Lower lobe of right lung (tissue), 2 donors: ENCODE data around the gene CTNNA3. TPM values are rescaled to one million over a fixed set of nuclear protein-coding genes. Genes with fewer than 3 reads are reported as not detected.

Experiments used
- ATAC-seq, 2 donors: fragments of 200-7000 bp; cut with Tn5 transposase; one replicate each; pipeline ENCODE4 v1.9.1; 2020 to 2022; ENCODE audit warnings: mild to moderate bottlenecking in 2 of 2, moderate library complexity in 2 of 2
- DNase-seq: peaks from one replicate; pipeline ENCODE4 v3.0.0-alpha.2; 2020
- H3K27ac ChIP-seq: fragments of 200-600 bp; one replicate; pipeline ENCODE4 v1.8.0; 2022
- H3K27me3 ChIP-seq: fragments of 200-600 bp; one replicate; pipeline ENCODE4 v1.8.0; 2022; ENCODE audit warnings: low read depth
- H3K36me3 ChIP-seq: fragments of 200-600 bp; one replicate; pipeline ENCODE4 v1.8.0; 2022; ENCODE audit warnings: mild to moderate bottlenecking
- H3K4me1 ChIP-seq: fragments of 200-600 bp; one replicate; pipeline ENCODE4 v1.8.0; 2022
- H3K4me3 ChIP-seq: fragments of 200-600 bp; one replicate; pipeline ENCODE4 v1.8.0; 2022; ENCODE audit warnings: mild to moderate bottlenecking
- H3K9me3 ChIP-seq: fragments of 200-600 bp; one replicate; pipeline ENCODE4 v1.8.0; 2022
- intact Hi-C: fragments of 100-400 bp; cut with DNase I; formaldehyde crosslinking; loops from one replicate; pipeline ENCODE4 v1.11.0; 2022
- total RNA-seq: library from RNA; stranded (reverse); fragmentation: NEBNext Ultra II Directional; extraction: Animal tissue kit (Norgen Biotek cat#: 25700); gene quantifications from one replicate; pipeline ENCODE4 v1.2.1, GENCODE V29; 2021
- TF ChIP-seq, protein P1 (sequence below): fragments of 200-600 bp; IDR thresholded peaks from one replicate; pipeline ENCODE4 v1.8.0; 2022; ENCODE audit warnings: antibody characterized with exemption, mild to moderate bottlenecking
- donor health status: DM: no; HTN: yes; CAD: no; lungs with severe emphysema.

Gene CTNNA3
- total RNA-seq, 1 donor from 2014 or later: not detected

DNA sequence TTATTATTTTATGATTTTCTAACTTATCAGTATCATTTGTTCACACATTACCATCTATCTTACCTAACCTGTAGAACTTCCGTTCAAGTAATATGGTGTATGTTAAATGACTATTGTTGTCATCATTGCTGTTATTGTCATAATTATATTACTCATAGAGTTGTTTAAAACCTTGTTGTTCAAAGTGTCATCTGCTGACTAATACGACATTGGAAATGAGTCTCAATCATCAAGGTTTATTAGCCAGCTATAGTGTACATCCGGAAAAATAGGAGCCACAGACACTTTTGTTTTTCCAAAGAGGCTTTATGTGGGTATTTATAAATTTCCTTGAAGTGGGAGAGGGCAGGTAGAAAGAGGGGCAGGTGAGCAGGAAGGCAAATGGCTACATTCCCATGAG lies 1157.1 kb downstream of the CTNNA3 start:
- no peak for DNase-seq
- TF ChIP-seq, protein P1, sequence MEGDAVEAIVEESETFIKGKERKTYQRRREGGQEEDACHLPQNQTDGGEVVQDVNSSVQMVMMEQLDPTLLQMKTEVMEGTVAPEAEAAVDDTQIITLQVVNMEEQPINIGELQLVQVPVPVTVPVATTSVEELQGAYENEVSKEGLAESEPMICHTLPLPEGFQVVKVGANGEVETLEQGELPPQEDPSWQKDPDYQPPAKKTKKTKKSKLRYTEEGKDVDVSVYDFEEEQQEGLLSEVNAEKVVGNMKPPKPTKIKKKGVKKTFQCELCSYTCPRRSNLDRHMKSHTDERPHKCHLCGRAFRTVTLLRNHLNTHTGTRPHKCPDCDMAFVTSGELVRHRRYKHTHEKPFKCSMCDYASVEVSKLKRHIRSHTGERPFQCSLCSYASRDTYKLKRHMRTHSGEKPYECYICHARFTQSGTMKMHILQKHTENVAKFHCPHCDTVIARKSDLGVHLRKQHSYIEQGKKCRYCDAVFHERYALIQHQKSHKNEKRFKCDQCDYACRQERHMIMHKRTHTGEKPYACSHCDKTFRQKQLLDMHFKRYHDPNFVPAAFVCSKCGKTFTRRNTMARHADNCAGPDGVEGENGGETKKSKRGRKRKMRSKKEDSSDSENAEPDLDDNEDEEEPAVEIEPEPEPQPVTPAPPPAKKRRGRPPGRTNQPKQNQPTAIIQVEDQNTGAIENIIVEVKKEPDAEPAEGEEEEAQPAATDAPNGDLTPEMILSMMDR: no peak
- no peak overlapping the region for H3K4me3 ChIP-seq
- no peaks in the 10 kb centered on the region for H3K9me3 ChIP-seq
- ATAC-seq: no peak
- no peak overlapping the region for H3K27ac ChIP-seq
- no peaks in the 10 kb centered on the region for H3K4me1 ChIP-seq
- intact Hi-C loops: no loop called here
- H3K27me3 ChIP-seq: no peaks in the 10 kb centered on the region
- H3K36me3 ChIP-seq: no peaks in the 10 kb centered on the region

DNA sequence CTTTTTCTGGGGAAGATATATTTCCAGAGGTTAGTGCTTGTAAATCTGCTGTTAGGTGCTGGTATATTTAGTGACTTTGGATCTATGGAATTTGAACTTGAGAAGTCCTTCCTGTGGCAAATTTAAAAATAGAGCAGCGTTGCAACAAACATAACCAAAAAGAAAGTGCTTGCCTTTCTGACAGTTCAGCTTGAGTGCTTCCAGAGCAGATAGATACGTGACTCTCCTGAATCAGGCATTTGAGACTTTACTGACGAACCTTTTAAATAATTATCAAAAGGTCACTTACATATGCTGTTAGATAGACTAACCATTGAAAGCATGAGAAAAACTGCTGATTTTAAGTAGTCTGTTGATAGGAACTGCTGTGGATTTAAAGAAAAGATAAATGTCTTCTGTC lies 1157.6 kb downstream of the CTNNA3 start:
- Histone ChIP-seq H3K4me1 (no peaks in the 10 kb centered on the region), H3K27me3 (no peaks in the 10 kb centered on the region), H3K36me3 (no peaks in the 10 kb centered on the region), H3K9me3 (no peaks in the 10 kb centered on the region), H3K27ac (no peak overlapping the region), H3K4me3 (no peak overlapping the region)
- DNase-seq (no peak), ATAC-seq (no peak)
- TF ChIP-seq, protein P1: no peak
- intact Hi-C loops: no loop called here

DNA sequence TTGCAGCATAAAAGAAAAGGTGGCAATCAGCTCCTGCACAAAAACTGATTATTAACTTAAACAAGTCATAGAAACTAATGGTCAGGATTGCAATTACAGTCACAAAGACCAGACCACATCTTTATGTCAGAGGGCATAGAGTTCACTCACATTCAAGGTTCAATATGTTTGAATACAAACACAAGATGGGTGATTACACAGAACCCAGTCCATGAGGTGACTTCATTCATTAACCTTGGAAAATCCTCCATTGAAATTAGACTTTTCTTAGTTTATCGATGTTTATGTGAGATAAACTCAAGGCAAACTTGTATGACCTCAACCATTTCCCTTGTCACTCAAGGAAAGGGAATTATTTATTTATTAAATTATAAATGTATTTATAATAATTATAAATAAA lies 1158.8 kb downstream of the CTNNA3 start:
- H3K27me3 ChIP-seq: no peaks in the 10 kb centered on the region
- no peak overlapping the region for H3K27ac ChIP-seq
- H3K4me3 ChIP-seq: no peak overlapping the region
- no peaks in the 10 kb centered on the region for H3K9me3 ChIP-seq
- intact Hi-C loops: no loop called here
- TF ChIP-seq, protein P1: no peak
- no peaks in the 10 kb centered on the region for H3K36me3 ChIP-seq
- ATAC-seq (no peak), DNase-seq (no peak)
- H3K4me1 ChIP-seq: no peaks in the 10 kb centered on the region

DNA sequence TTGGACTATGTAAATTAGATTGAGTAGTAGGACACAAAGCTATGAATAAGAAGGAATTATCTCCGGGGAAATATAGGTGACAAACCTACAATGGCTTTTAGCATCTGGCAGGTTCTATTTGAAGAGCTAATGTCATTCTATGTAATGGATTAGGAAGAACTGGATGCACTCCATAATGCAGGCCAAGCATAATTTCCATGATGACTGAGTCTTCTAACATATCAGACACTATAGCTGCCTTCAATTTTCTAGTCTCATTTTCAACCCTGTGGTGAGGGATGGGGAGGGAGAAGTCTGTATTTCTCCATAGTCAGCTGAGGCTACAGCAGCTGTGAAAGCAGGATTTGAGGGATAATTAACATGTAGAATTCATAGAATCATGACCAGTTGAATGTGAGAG lies 1160.6 kb downstream of the CTNNA3 start:
- TF ChIP-seq, protein P1: no peak
- H3K4me3 ChIP-seq: no peak overlapping the region
- no peaks in the 10 kb centered on the region for H3K9me3 ChIP-seq
- no peak for DNase-seq
- no peaks in the 10 kb centered on the region for H3K27me3 ChIP-seq
- H3K36me3 ChIP-seq: no peaks in the 10 kb centered on the region
- intact Hi-C loops: no loop called here
- no peak for ATAC-seq
- H3K4me1 ChIP-seq: no peaks in the 10 kb centered on the region
- no peak overlapping the region for H3K27ac ChIP-seq

DNA sequence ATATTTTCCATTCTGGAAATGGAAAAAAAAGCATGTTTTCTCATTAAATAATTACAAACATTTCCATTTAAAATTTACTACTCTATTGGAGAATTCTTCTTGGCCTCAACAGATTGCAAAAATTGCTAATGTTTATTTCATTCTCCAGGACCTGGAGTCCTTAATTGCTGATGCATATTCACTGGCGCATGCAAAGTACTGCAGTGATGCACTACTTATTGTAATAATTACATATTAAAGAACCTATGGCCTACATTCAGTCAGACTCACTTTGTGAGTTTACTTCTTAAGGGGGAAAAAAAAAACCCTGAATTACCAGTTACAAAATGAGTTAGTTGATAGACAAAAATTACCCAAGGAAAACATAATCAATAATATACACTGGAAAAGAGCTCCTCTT lies 1161.1 kb downstream of the CTNNA3 start:
- TF ChIP-seq, protein P1: no peak
- no peaks in the 10 kb centered on the region for H3K36me3 ChIP-seq
- H3K27ac ChIP-seq: no peak overlapping the region
- no peaks in the 10 kb centered on the region for H3K4me1 ChIP-seq
- DNase-seq: no peak
- intact Hi-C loops: no loop called here
- H3K27me3 ChIP-seq: no peaks in the 10 kb centered on the region
- no peaks in the 10 kb centered on the region for H3K9me3 ChIP-seq
- ATAC-seq: no peak
- no peak overlapping the region for H3K4me3 ChIP-seq

DNA sequence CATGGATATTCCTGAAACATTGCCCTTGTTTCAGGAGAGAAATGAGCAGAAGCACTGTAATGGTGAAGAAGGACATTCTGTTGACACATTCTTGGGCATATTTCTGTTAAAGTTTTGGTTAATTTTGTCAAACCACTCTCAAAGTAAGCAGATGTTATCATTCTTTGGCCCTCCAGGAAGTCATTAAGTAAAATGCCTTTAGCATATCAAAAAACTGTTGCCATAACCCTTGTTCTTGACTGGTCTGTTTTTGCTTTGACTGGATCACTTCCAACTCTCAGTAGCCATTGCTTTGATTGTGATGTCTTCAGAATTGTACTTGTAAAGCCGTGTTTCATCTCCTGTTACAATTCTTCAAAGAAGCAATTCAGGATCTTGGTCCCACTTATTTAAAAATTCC lies 1174.5 kb downstream of the CTNNA3 start:
- no peaks in the 10 kb centered on the region for H3K4me1 ChIP-seq
- no peaks in the 10 kb centered on the region for H3K36me3 ChIP-seq
- no peak for ATAC-seq
- no peak for DNase-seq
- H3K4me3 ChIP-seq: no peak overlapping the region
- intact Hi-C loops: no loop called here
- no peaks in the 10 kb centered on the region for H3K9me3 ChIP-seq
- no peaks in the 10 kb centered on the region for H3K27me3 ChIP-seq
- TF ChIP-seq, protein P1: no peak
- H3K27ac ChIP-seq: no peak overlapping the region
